ENCODE data around the gene FBXL3. TPM values are rescaled to one million over a fixed set of nuclear protein-coding genes. Genes with fewer than 3 reads are reported as not detected.
A peak's percentile ranks its signal among the peaks of the same experiment; 100 is the strongest.

Gene FBXL3
- total and polyA plus RNA-seq, 10 donors = 18.5 to 80.9 (median 51.0) TPM

- peak overlapping the region in 2 of 8 donors; percentile 15 to 20 for H3K27ac ChIP-seq
- no peaks in the 10 kb centered on the region for H3K9me3 ChIP-seq
- TF ChIP-seq CTCF (IDR thresholded peaks at IDR 0.05 in 8 of 11, conservative IDR thresholded peaks at IDR 0.05 in 3 of 11) = no peak
- peak in 2 of 3 donors; percentile 30 to 31 for TF ChIP-seq POLR2AphosphoS5 (IDR thresholded peaks at IDR 0.05)
- peaks cover 0 to 13% (median 3%) of the 10 kb centered on the region in 6 donors for H3K4me1 ChIP-seq
- DNase-seq = no peak
- no peak overlapping the region for H3K4me3 ChIP-seq
- H3K27me3 ChIP-seq (replicated peaks in 1 of 7) = peaks cover 0 to 37% (median 0%) of the 10 kb centered on the region in 7 donors
- intact Hi-C loops (cut with DNase I; ENCODE audit: low total_unique reads) = loop anchor here (10.0 kb wide), 1 partner anchor 1097 kb away; no protein-coding TSS in a partner anchor
- WGBS, 5 donors = 31 to 39% (median 33%) methylated on average over 19 of the region's 19 CpGs
- no peaks in the 10 kb centered on the region for H3K36me3 ChIP-seq
These were observed 54.8 kb downstream of the FBXL3 start for GRCh38 chr13:76971851-76972829.

- Histone ChIP-seq H3K4me1 (peaks cover 0 to 13% (median 3%) of the 10 kb centered on the region in 6 donors), H3K4me3 (no peak overlapping the region), H3K27ac (no peak overlapping the region), H3K36me3 (no peaks in the 10 kb centered on the region), H3K27me3 (replicated peaks in 1 of 7) (peaks cover 0 to 30% (median 0%) of the 10 kb centered on the region in 7 donors), H3K9me3 (no peaks in the 10 kb centered on the region)
- WGBS, 5 donors = 38 to 51% (median 47%) methylated on average over 3 of the region's 3 CpGs
- DNase-seq = no peak
- intact Hi-C loops (cut with DNase I; ENCODE audit: low total_unique reads) = loop anchor here (10.0 kb wide), 1 partner anchor 1096 kb away; no protein-coding TSS in a partner anchor
- TF ChIP-seq POLR2AphosphoS5 (IDR thresholded peaks at IDR 0.05) = no peak
- no peak for TF ChIP-seq POLR2A (IDR thresholded peaks at IDR 0.05)
- no peak for TF ChIP-seq CTCF (IDR thresholded peaks at IDR 0.05 in 8 of 11, conservative IDR thresholded peaks at IDR 0.05 in 3 of 11)
These were observed 55.7 kb downstream of the FBXL3 start for GRCh38 chr13:76971215-76971614.

- no peak for DNase-seq
- Histone ChIP-seq H3K27ac (no peak overlapping the region), H3K36me3 (no peaks in the 10 kb centered on the region), H3K4me1 (peaks cover 0 to 18% (median 7%) of the 10 kb centered on the region in 6 donors), H3K9me3 (no peaks in the 10 kb centered on the region), H3K4me3 (no peak overlapping the region), H3K27me3 (replicated peaks in 1 of 7) (peaks cover 0 to 24% (median 0%) of the 10 kb centered on the region in 7 donors)
- no peak for TF ChIP-seq CTCF (IDR thresholded peaks at IDR 0.05 in 8 of 11, conservative IDR thresholded peaks at IDR 0.05 in 3 of 11)
- no peak for TF ChIP-seq POLR2AphosphoS5 (IDR thresholded peaks at IDR 0.05)
- no peak for TF ChIP-seq POLR2A (IDR thresholded peaks at IDR 0.05)
- intact Hi-C loops (cut with DNase I; ENCODE audit: low total_unique reads) = loop anchor here (10.0 kb wide), 1 partner anchor 1095 kb away; no protein-coding TSS in a partner anchor
- 79 to 91% (median 86%) methylated on average over 5 of the region's 5 CpGs for WGBS, 5 donors
These were observed 57.2 kb downstream of the FBXL3 start for GRCh38 chr13:76969488-76970365.

Data from spleen (tissue), 11 donors.